NCI-H1436 (cell line): ENCODE results near the gene FN3K.
A peak's percentile ranks its signal among the peaks of the same experiment; 100 is the strongest.
"Not testable (repeated sequence)": the region's sequence is repeated elsewhere in the genome, so short reads cannot be mapped to it uniquely, and the experiment has no call there.

Experiments used
- DNase-seq: peaks from one replicate; lab custom pipeline; 2025; lab: John Stamatoyannopoulos, UW

The FN3K gene

GRCh38 chr17:82775001-82775823 is 39.8 kb downstream of the FN3K start:
- DNase-seq = peak; percentile 69

GRCh38 chr17:82776454-82776853 is 41.0 kb downstream of the FN3K start:
- no peak for DNase-seq

- not testable (repeated sequence) for DNase-seq
Measured at GRCh38 chr17:82777778-82778375, 42.5 kb downstream of the FN3K start.

DNA sequence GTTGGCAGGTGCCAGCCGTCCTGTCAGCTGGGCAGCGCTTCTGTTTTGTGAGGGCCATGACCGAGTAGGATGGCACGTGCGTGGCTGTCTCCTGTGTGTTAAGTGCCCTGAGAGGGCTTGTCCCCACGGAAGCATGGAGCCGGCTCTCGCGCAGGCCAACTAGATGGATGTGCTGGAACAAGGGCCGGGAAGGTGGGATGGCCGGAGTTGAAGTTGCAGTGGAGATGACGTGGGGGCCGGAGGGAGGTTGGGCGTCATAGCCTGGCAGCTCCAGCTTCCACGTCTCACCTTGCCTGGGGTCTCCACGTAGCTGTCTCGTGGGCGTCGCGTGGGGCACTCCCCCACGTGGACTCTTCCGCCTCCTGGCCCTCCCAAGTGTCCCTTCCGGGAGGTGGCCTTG is 44.1 kb downstream of the FN3K start:
- DNase-seq = no peak

DNA sequence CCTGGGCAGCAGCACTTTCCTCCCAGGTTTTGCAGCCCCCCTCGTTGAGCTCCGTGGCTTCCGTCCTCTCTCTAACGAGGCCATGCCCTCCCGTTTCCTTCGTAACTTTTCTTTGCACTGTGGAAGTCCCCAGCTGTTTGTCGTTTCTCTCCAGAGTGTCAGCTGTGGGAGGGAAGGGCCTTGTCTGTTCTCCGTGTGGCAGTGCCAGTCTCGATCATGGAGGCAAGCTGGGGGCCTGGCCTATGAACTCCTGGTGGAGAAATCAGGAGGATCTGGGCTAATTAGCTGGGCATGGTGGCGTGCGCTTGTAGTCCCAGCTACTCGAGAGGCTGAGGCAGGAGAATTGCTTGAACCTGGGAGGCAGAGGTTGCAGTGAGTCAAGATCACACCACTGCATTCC is 44.8 kb downstream of the FN3K start:
- no peak for DNase-seq

- DNase-seq = no peak
Measured at GRCh38 chr17:82780971-82781893, 45.8 kb downstream of the FN3K start.

DNA sequence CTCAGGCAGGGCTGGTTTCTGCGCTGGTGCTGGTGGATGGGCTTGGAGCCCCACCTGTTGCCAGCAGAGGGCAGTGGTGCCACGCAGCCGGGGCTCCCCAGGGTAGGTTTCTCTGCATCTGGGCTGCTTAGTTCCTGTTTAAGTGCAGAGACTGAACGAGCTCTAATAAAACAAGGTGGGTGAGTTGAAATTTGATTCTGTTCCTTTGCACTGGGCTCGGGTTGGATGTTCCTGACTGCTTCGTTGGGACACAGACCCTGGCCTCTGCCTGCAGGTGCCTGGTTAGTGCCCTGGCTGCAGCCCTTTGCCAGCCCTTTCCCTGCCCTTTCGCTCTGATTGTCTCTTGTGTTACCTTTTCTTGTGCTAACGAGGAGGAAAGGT is 46.5 kb downstream of the FN3K start:
- peak; percentile 86 for DNase-seq

- no peak for DNase-seq
Measured at GRCh38 chr17:82782657-82783207, 47.3 kb downstream of the FN3K start.

- DNase-seq = no peak
Measured at GRCh38 chr17:82783498-82783897, 48.1 kb downstream of the FN3K start.

GRCh38 chr17:82785581-82785980 is 50.2 kb downstream of the FN3K start:
- DNase-seq = not testable (repeated sequence)

DNA sequence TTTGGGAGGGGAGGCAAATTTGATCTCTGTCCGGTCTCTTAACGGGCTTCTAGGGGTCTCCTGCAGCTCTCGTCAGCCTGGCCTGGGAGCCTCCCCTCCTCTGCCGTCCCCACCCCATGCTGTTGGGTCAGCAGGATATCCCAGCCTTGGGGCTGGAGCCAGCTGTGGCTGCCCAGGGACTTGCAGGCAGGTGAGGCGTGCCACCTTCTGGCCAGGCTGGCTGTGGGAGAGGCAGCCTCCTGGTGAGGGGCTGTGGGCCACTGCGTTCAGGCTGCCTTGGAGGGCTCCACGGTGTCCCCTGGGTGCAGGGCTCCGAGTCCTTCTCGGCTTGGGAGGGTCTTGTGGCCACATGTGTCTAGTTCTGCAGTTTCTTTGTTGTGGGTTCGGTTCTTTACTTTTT is 51.0 kb downstream of the FN3K start:
- no peak for DNase-seq

DNA sequence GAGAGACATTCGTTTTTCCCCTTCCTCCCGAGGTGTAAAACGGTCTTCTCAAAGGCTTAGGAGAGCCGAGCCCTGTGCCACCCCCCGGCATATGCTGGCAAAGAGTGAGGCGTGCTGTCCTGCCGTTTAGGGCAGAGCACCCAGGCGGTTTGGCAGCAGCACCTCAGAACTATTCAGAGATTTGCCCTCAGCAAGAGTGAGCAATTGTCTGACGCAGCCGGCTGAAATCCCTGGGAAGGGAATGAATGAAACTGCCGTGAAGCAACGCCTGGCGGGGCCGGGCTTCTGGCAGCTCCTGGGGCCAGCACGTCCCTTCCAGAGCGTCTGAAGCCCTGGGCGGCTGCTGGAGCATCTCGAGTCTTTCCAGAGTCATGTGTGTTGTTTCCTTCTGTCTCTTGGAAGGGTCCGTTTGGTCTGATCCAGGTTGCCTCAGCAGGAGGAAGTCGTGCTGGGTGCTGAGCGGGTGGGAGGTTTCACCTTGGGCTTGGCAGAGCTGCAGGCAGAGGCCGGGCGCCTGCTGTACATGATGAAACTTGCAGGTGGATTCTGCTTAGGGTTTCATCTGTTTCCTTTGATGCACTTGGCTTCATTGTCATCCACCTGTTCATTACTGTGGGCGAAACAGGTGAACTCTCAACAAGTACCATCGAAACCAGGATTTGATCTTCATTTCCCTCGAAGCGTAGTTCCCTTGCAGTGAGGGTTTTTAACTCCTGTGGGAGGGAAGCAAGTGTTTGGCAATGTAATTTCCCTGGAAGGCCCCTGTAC is 51.9 kb downstream of the FN3K start:
- no peak for DNase-seq

DNA sequence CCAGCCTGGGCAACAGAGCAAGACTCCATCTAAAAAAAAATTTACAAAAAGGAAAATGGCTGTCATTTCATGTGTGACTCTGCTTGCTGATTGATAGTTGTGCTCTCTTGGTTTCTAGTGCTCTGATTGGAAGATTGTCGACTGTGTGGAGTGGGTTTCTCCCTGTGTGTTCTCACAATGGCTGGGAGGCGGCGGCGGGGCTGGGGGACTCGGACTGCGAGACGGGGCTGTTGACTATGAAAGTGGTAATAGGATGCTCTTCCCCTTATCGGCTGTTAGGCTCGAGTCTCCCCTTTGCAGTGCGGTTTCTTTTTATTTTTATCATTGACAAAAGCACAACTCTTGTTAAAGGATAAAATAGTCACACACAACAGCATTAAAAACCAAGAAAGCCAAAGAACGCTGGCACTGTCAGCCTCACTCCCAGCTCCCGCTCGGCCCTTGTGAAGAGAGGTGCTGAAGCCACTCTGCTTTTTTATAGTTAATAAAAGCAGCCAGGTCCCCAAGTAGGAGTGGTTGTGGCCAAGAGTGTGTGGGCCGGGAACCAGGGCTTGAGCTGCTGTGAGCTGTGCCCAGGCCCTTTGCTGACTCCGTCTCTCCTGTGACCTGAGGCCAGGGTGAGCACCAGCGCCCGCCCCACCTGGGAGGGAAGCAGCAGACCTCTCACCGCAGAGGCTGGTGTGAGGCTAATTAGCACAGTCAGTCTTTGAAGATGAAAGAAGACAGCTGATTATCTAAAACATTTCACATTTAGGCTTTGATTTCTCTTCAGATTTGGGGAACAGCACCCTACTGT is 53.0 kb downstream of the FN3K start:
- no peak for DNase-seq

DNA sequence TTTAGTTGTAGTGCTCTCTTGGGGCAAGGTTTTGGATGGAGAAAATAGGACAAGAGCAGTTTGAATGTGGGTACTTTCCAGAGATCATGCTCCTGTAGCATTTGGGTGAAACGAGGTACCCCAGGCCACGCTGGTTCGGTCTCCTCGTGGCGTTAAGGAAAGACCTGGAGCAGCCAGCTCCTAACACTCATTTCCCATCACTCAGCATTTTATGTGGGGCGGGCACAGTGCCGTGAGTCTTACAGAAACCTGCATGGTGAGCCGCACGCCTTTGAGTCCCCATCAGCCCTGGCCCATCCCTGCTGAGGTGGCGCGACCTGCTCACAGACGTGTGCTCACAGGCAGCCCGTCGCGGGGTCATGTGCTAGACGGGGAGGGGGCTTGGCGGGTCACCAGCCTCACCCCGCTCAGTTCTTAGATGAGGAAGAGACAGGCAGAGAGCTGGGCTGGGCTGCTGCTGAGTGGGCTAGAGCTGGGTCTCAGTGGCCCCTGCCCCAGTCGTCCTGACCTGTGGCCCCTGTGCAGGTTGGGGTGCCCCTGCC is 53.7 kb downstream of the FN3K start:
- no peak for DNase-seq

GRCh38 chr17:82789806-82790205 is 54.4 kb downstream of the FN3K start:
- no peak for DNase-seq

GRCh38 chr17:82790391-82790790 is 55.0 kb downstream of the FN3K start:
- no peak for DNase-seq

- DNase-seq = no peak
Measured at GRCh38 chr17:82791532-82791931, 56.1 kb downstream of the FN3K start.

GRCh38 chr17:82793974-82794630 is 58.7 kb downstream of the FN3K start:
- peak; percentile 54 for DNase-seq

DNA sequence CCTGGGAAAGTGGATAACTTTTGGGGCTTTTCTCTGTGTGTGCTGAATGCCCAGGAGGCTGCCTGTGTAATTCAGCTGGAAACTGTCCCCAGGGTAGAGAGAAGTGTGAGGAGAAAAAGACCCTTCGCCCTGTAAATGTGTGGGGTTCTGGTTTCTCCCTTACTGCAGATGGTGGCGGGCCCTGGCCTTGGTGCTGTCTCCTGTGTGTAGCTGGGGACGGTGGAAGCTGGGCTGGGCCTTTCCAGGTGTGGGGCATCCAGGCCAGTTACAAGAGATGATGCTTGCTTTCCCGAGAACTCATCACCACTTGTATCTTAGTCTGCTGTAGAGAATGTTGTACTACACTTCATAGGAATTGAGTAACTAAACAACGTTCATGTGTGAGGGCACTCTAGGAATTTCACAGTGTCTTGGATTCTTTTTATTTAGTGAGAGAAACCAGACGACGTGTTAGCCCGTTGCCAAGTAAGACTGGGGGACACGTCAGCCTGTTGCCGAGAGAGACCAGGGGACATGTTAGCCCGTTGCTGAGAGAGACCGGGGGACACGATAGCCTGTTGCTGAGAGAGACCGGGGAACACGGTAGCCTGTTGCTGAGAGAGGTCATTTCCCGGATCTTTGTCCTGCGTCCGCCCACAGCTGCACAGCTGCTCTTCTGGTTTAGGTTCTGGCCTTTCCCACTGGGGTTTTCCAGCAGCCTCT is 59.5 kb downstream of the FN3K start:
- no peak for DNase-seq
